Endothelial cell (in vitro differentiated cells): ENCODE data around the gene CDKL2. TPM values are rescaled to one million over a fixed set of nuclear protein-coding genes. Genes with fewer than 3 reads are reported as not detected.

ENCODE experiments used
- DNase-seq: peaks from one replicate; pipeline ENCODE4 v3.0.0; 2021; ENCODE audit warnings: low spot score
- H3K27ac Mint-ChIP-seq: one replicate; pipeline ENCODE4 v1.8.0; 2021; ENCODE audit warnings: mixed read lengths, inconsistent platforms; ENCODE audit not compliant: unreplicated experiment
- H3K27me3 Mint-ChIP-seq: one replicate; pipeline ENCODE4 v1.8.0; 2021; ENCODE audit warnings: mild to moderate bottlenecking, moderate library complexity, mixed read lengths, inconsistent platforms; ENCODE audit not compliant: unreplicated experiment
- H3K36me3 Mint-ChIP-seq: one replicate; pipeline ENCODE4 v1.8.0; 2021; ENCODE audit warnings: mild to moderate bottlenecking, low read depth, mixed read lengths, inconsistent platforms; ENCODE audit not compliant: unreplicated experiment
- H3K4me1 Mint-ChIP-seq: one replicate; pipeline ENCODE4 v1.8.0; 2021; ENCODE audit warnings: mild to moderate bottlenecking, mixed read lengths, inconsistent platforms; ENCODE audit not compliant: unreplicated experiment
- H3K4me3 Mint-ChIP-seq: one replicate; pipeline ENCODE4 v1.8.0; 2021; ENCODE audit warnings: mild to moderate bottlenecking, mixed read lengths, inconsistent platforms; ENCODE audit not compliant: unreplicated experiment
- H3K9me3 Mint-ChIP-seq: one replicate; pipeline ENCODE4 v1.8.0; 2021; ENCODE audit warnings: mixed read lengths, inconsistent platforms; ENCODE audit not compliant: unreplicated experiment
- long read RNA-seq: library from polyadenylated mRNA; unstranded; transcript quantifications from one replicate; pipeline ENCODE4 v2.0.0, GENCODE V29; 2020; ENCODE audit not compliant: unreplicated experiment
- total RNA-seq: library from RNA; stranded (reverse); fragmentation: NEBNext Ultra II Directional; extraction: Animal tissue kit (Norgen Biotek cat#: 25700); gene quantifications from one replicate; pipeline ENCODE4 v1.2.1, GENCODE V29; 2021; ENCODE audit not compliant: unreplicated experiment
- TF ChIP-seq, protein P1 (sequence below): fragments of 200-600 bp; sonication (generic); IDR thresholded peaks from one replicate; pipeline ENCODE4 v1.5.0; 2021; ENCODE audit warnings: antibody characterized with exemption; ENCODE audit not compliant: unreplicated experiment

CDKL2 gene
- 0.82 TPM for total RNA-seq
- long read RNA-seq: 0 reads

- peak; percentile 79 for DNase-seq
- Mint-ChIP-seq H3K4me1 (peaks cover 4% of the 10 kb centered on the region), H3K27ac (peak within 1 kb of the TSS; percentile 71), H3K4me3 (peak within 1 kb of the TSS; percentile 95), H3K27me3 (peaks cover 1% of the 10 kb centered on the region), H3K36me3 (no peaks in the 10 kb centered on the region), H3K9me3 (no peaks in the 10 kb centered on the region)
- TF ChIP-seq, protein P1, sequence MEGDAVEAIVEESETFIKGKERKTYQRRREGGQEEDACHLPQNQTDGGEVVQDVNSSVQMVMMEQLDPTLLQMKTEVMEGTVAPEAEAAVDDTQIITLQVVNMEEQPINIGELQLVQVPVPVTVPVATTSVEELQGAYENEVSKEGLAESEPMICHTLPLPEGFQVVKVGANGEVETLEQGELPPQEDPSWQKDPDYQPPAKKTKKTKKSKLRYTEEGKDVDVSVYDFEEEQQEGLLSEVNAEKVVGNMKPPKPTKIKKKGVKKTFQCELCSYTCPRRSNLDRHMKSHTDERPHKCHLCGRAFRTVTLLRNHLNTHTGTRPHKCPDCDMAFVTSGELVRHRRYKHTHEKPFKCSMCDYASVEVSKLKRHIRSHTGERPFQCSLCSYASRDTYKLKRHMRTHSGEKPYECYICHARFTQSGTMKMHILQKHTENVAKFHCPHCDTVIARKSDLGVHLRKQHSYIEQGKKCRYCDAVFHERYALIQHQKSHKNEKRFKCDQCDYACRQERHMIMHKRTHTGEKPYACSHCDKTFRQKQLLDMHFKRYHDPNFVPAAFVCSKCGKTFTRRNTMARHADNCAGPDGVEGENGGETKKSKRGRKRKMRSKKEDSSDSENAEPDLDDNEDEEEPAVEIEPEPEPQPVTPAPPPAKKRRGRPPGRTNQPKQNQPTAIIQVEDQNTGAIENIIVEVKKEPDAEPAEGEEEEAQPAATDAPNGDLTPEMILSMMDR: no peak
These were observed at the start of gene CDKL2 for GRCh38 chr4:75630174-75630936. Gene CDKL2, minus strand, starts transcription at chr4:75630528. Its CDS starts 4,540 bp downstream, at chr4:75625988.

GRCh38 chr4:75678965-75679364, 48.6 kb upstream of the CDKL2 start:
- H3K36me3 Mint-ChIP-seq: no peaks in the 10 kb centered on the region

DNA sequence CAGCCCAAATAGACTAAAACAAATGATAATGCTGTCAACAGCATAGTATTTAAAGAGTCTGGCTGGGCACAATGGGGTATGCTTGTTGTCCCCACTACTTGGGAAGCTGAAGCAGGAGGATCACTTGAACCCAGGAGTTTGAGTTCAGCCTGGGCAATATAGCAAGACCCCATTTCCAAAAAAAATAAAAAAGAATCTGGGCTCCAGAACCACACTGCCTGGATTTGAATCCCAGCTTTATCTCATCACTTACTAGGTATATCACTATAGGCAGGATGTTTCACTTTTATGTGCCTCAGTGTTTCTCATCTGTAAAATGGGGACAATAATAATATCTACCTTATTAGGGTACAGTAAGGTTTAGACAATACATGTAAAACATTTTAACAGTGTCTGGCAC, 48.1 kb upstream of the CDKL2 start:
- peaks cover 6% of the 10 kb centered on the region for H3K4me1 Mint-ChIP-seq
- no peak overlapping the region for H3K4me3 Mint-ChIP-seq
- DNase-seq: no peak
- peaks cover 4% of the 10 kb centered on the region for H3K36me3 Mint-ChIP-seq
- H3K27ac Mint-ChIP-seq: no peak overlapping the region
- TF ChIP-seq, protein P1: no peak
- H3K9me3 Mint-ChIP-seq: no peaks in the 10 kb centered on the region
- H3K27me3 Mint-ChIP-seq: peaks cover 7% of the 10 kb centered on the region

More at GRCh38 chr4:75678965-75679364, 48.6 kb upstream of the CDKL2 start:
- no peaks in the 10 kb centered on the region for H3K9me3 Mint-ChIP-seq
- H3K27ac Mint-ChIP-seq: no peak overlapping the region
- H3K4me3 Mint-ChIP-seq: no peak overlapping the region
- peaks cover 2% of the 10 kb centered on the region for H3K27me3 Mint-ChIP-seq
- DNase-seq: no peak
- TF ChIP-seq, protein P1: no peak
- peaks cover 2% of the 10 kb centered on the region for H3K4me1 Mint-ChIP-seq

DNA sequence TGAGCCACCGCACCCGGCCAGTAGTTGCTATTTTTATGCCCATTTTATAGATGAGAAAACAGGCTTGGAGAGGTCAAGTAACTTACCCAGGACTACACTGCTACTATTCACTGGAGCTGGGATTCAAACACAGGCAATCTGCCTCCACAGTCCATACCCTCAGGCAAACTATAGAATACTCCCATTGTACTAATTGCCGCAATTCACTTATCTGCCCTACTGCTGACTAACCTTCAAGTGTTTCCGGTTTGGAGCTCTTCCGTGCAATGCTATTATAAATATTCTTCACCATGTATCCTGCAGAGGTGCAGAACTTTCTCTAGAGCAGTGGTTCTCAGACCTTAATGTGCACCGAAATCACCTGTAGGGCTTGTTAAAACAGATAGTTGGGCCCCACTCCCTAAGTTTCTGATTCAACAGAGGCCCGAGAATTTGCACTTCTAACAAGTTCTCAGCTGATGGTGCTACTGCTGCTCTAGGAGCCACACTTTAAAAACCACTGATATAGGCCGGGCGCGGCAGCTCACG, 44.7 kb upstream of the CDKL2 start:
- no peak for DNase-seq
- peaks cover 11% of the 10 kb centered on the region for H3K36me3 Mint-ChIP-seq
- peaks cover 20% of the 10 kb centered on the region for H3K27me3 Mint-ChIP-seq
- H3K9me3 Mint-ChIP-seq: no peaks in the 10 kb centered on the region
- H3K4me3 Mint-ChIP-seq: no peak overlapping the region
- TF ChIP-seq, protein P1: no peak
- peaks cover 20% of the 10 kb centered on the region for H3K4me1 Mint-ChIP-seq
- H3K27ac Mint-ChIP-seq: no peak overlapping the region

- TF ChIP-seq, protein P1: no peak
- peaks cover 11% of the 10 kb centered on the region for H3K36me3 Mint-ChIP-seq
- H3K27ac Mint-ChIP-seq: peak overlapping the region; percentile 99
- peak overlapping the region; percentile 97 for H3K4me3 Mint-ChIP-seq
- DNase-seq: no peak
- peaks cover 26% of the 10 kb centered on the region for H3K4me1 Mint-ChIP-seq
- H3K27me3 Mint-ChIP-seq: peaks cover 20% of the 10 kb centered on the region
- H3K9me3 Mint-ChIP-seq: no peaks in the 10 kb centered on the region
These were observed 43.6 kb upstream of the CDKL2 start for GRCh38 chr4:75673959-75674328.
